PC-3 (cell line): ENCODE measurements around the gene CNOT6L.

Source experiments
- EZH2 ChIP-seq: fragments of 300-600 bp; sonication (generic); IDR thresholded peaks from one replicate; pipeline ENCODE4 v1.6.1; 2017; ENCODE audit warnings: antibody characterized with exemption, mild to moderate bottlenecking, low read length; ENCODE audit not compliant: unreplicated experiment
- TF ChIP-seq, protein P1 (sequence below): fragments of 300-600 bp; sonication (generic); conservative IDR thresholded peaks from 2 replicates; pipeline ENCODE4 v1.5.1; 2017; ENCODE audit warnings: antibody characterized with exemption, low read depth, mild to moderate bottlenecking, low read length

DNA sequence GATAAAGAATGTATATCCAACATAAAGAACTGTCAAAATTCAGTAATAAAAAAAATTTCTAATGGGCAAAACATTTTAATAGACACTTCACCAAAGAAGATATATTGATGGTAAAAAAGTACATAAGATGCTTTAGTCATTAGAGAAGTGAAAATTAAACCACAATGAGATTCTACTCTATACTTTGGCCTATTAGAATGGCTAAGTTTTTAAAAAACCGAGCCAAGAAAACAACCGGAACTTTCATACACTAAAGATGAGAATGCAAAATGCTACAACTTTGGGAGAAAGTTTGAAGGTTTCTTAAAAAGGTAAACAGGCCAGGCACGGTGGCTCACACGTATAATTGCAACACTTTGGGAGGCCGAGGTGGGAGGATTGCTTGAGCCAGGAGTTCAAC lies 20.8 kb downstream of the CNOT6L start:
- TF ChIP-seq, protein P1, sequence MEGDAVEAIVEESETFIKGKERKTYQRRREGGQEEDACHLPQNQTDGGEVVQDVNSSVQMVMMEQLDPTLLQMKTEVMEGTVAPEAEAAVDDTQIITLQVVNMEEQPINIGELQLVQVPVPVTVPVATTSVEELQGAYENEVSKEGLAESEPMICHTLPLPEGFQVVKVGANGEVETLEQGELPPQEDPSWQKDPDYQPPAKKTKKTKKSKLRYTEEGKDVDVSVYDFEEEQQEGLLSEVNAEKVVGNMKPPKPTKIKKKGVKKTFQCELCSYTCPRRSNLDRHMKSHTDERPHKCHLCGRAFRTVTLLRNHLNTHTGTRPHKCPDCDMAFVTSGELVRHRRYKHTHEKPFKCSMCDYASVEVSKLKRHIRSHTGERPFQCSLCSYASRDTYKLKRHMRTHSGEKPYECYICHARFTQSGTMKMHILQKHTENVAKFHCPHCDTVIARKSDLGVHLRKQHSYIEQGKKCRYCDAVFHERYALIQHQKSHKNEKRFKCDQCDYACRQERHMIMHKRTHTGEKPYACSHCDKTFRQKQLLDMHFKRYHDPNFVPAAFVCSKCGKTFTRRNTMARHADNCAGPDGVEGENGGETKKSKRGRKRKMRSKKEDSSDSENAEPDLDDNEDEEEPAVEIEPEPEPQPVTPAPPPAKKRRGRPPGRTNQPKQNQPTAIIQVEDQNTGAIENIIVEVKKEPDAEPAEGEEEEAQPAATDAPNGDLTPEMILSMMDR = no peak
- no peak for TF ChIP-seq EZH2
